HL-60 (cell line): ENCODE measurements around the gene ERRFI1.
A peak's percentile ranks its signal among the peaks of the same experiment; 100 is the strongest.

ENCODE experiments used
- CTCF ChIP-seq: IDR thresholded peaks from one replicate; pipeline ENCODE4 v1.5.1; 2011; ENCODE audit warnings: low read length, control low read depth, inconsistent platforms; ENCODE audit not compliant: insufficient read depth
- GABPA ChIP-seq: IDR thresholded peaks from 2 replicates; pipeline ENCODE4 v1.6.1; 2012; ENCODE audit warnings: low read depth
- POLR2AphosphoS5 ChIP-seq: IDR thresholded peaks from 2 replicates; pipeline ENCODE4 v1.6.1; 2012; ENCODE audit warnings: low read depth
- REST ChIP-seq: IDR thresholded peaks from 2 replicates; pipeline ENCODE4 v1.6.1; 2012; ENCODE audit warnings: low read depth; ENCODE audit not compliant: insufficient replicate concordance
- SPI1 ChIP-seq: IDR thresholded peaks from 2 replicates; pipeline ENCODE4 v1.6.1; 2012; ENCODE audit warnings: low read depth, mild to moderate bottlenecking, borderline replicate concordance

GRCh38 chr1:8020032-8020431, 6.1 kb downstream of the ERRFI1 start:
- TF ChIP-seq CTCF (no peak), GABPA (no peak), POLR2AphosphoS5 (no peak), REST (no peak), SPI1 (peak; percentile 3; the same call in 1 of the 2 replicates)
